Epithelial cell of umbilical artery (primary cell): ENCODE measurements around the gene ALPK3. TPM values are rescaled to one million over a fixed set of nuclear protein-coding genes. Genes with fewer than 3 reads are reported as not detected.

Experiments
- total RNA-seq: library from RNA; depleted of rRNA; stranded (reverse); fragments of >200 nt; gene quantifications from 2 replicates; pipeline ENCODE4 v1.2.3, GENCODE V29; 2014

The ALPK3 gene
- 9.1 and 13.1 TPM in 2 replicates for total RNA-seq

GRCh38 chr15:84816694-84817465 is at the start of gene ALPK3:
Gene ALPK3, plus strand, starts transcription at chr15:84817356. Its CDS starts 97 bp downstream, at chr15:84817453.

GRCh38 chr15:84883916-84884781 is 67.0 kb downstream of the ALPK3 start, which contains the start of gene SLC28A1:
Gene SLC28A1, plus strand, starts transcription at chr15:84884662. Its CDS starts 3,099 bp downstream, at chr15:84887761.

Other genes starting within 250 kb of the ALPK3 start
- gene ZSCAN2, start 216.3 kb upstream of the ALPK3 start, total RNA-seq = 11.0 and 14.7 TPM in 2 replicates
- gene WDR73, start 163.1 kb upstream of the ALPK3 start, total RNA-seq = 22.4 and 35.4 TPM in 2 replicates
- 5.5 and 8.2 TPM in 2 replicates for gene NMB, start 159.2 kb upstream of the ALPK3 start, total RNA-seq
- 315 and 352 TPM in 2 replicates for gene SEC11A, start 101.2 kb upstream of the ALPK3 start, total RNA-seq
- gene ZNF592, start 68.8 kb upstream of the ALPK3 start, total RNA-seq = 2.3 and 2.9 TPM in 2 replicates
- gene SLC28A1, start 67.3 kb downstream of the ALPK3 start, total RNA-seq = not detected in 2 replicates
- 16.0 and 19.5 TPM in 2 replicates for gene PDE8A, start 164.5 kb downstream of the ALPK3 start, total RNA-seq